Endothelial cell of umbilical vein (primary cell): ENCODE data around the gene CAND2. TPM values are rescaled to one million over a fixed set of nuclear protein-coding genes. Genes with fewer than 3 reads are reported as not detected.

Source experiments
- BruUV-seq: library from RNA; stranded (reverse); fragments of 400-500 nt; replicated peaks from 2 replicates; lab custom pipeline; 2021; lab: Mats Ljungman, UMichigan
- CTCF ChIA-PET: fragments of 300-600, 350-600 bp; sonication (Branson Sonifier 250); formaldehyde crosslinking; loops from one replicate; lab custom pipeline; 2021; ENCODE audit warnings: antibody characterized with exemption, inconsistent platforms; lab: Charles Lee
- POLR2A ChIA-PET: fragments of 300-600, 350-600 bp; sonication (Branson Sonifier 250); formaldehyde crosslinking; loops from one replicate; lab custom pipeline; 2021; ENCODE audit warnings: antibody characterized with exemption, inconsistent platforms; lab: Charles Lee
- DNase-seq: peaks from one replicate; pipeline ENCODE4 v3.0.0-alpha.2; 2011; ENCODE audit warnings: low read depth, low spot score
- FAIRE-seq: peaks from 2 replicates; lab custom pipeline; 2011; peaks lifted over from hg19 to GRCh38; lab: Jason Lieb, UNC
- H2AFZ ChIP-seq: 2 replicates; pipeline ENCODE4 v1.6.0; 2012; ENCODE audit warnings: low read depth, low read length, control low read depth, inconsistent platforms
- H3K27ac ChIP-seq: 2 replicates; pipeline ENCODE4 v1.5.1; 2011; ENCODE audit warnings: low read depth, mild to moderate bottlenecking, control low read depth, low read length, moderate library complexity; ENCODE audit not compliant: insufficient read depth
- H3K27me3 ChIP-seq, 2 experiments: 2 replicates each; pipeline versions ENCODE4 v1.6.0 to v1.6.1; 2011; ENCODE audit warnings: low read length in 2 of 2, mixed read lengths in 1 of 2; ENCODE audit not compliant: control insufficient read depth in 2 of 2, insufficient read depth in 2 of 2
- H3K36me3 ChIP-seq, 2 experiments: 2 replicates in 1 of 2; 3 replicates in 1 of 2; pipeline ENCODE4 v1.5.1; 2011; ENCODE audit warnings: low read length in 2 of 2, mild to moderate bottlenecking in 1 of 2, moderate library complexity in 1 of 2; ENCODE audit not compliant: control insufficient read depth in 2 of 2, insufficient read depth in 2 of 2; ENCODE audit errors: extremely low read depth in 1 of 2
- H3K4me1 ChIP-seq: 3 replicates; pipeline ENCODE4 v1.5.1; 2011; ENCODE audit warnings: mild to moderate bottlenecking, low read length; ENCODE audit not compliant: control insufficient read depth, insufficient read depth; ENCODE audit errors: extremely low read depth
- H3K4me2 ChIP-seq: 2 replicates; pipeline ENCODE4 v1.6.1; 2011; ENCODE audit warnings: low read length, control low read depth, mixed read lengths; ENCODE audit not compliant: insufficient read depth
- H3K4me3 ChIP-seq, 3 experiments: fragments of 200-600 bp in 1 of 3; sonication (generic), shearing (Covaris generic) in 1 of 3; replicated peaks in 1 of 3; 2 replicates each; pipeline ENCODE4 v1.5.1; 2011 to 2016; ENCODE audit warnings: control low read depth in 3 of 3, low read length in 3 of 3, mild to moderate bottlenecking in 2 of 3, inconsistent platforms in 1 of 3, low read depth in 1 of 3, moderate library complexity in 1 of 3; ENCODE audit not compliant: insufficient read depth in 1 of 3
- H3K79me2 ChIP-seq: 2 replicates; pipeline ENCODE4 v1.6.0; 2012; ENCODE audit warnings: low read length, inconsistent platforms; ENCODE audit not compliant: control insufficient read depth, insufficient read depth
- H3K9ac ChIP-seq: replicated peaks from 2 replicates; pipeline ENCODE3; 2011; ENCODE audit warnings: low read length, control low read depth; ENCODE audit not compliant: insufficient read depth; ENCODE audit errors: extremely low read depth
- H3K9me1 ChIP-seq: replicated peaks from 3 replicates; pipeline ENCODE4 v1.6.0; 2011; ENCODE audit warnings: mild to moderate bottlenecking, low read length; ENCODE audit not compliant: control insufficient read depth, insufficient read depth; ENCODE audit errors: extremely low read depth
- H3K9me3 ChIP-seq: replicated peaks from 2 replicates; pipeline ENCODE4 v1.5.1; 2012; ENCODE audit warnings: low read length, inconsistent platforms; ENCODE audit not compliant: control insufficient read depth, insufficient read depth
- H4K20me1 ChIP-seq: replicated peaks from 2 replicates; pipeline ENCODE3; 2011; ENCODE audit warnings: mild to moderate bottlenecking, low read length; ENCODE audit not compliant: control insufficient read depth, insufficient read depth; ENCODE audit errors: extremely low read depth
- EZH2 ChIP-seq: IDR thresholded peaks from 2 replicates; pipeline ENCODE4 v1.6.1; 2012; ENCODE audit warnings: borderline replicate concordance, low read depth, mild to moderate bottlenecking, moderate library complexity, low read length, inconsistent platforms; ENCODE audit not compliant: severe bottlenecking
- JUN ChIP-seq: IDR thresholded peaks from 2 replicates; pipeline ENCODE4 v1.6.1; 2011; ENCODE audit warnings: borderline replicate concordance, low read depth; ENCODE audit not compliant: insufficient read length, insufficient read depth
- MAX ChIP-seq: IDR thresholded peaks from 2 replicates; pipeline ENCODE4 v1.6.1; 2011; ENCODE audit not compliant: insufficient read depth, insufficient read length
- MYC ChIP-seq: IDR thresholded peaks from one replicate; pipeline ENCODE4 v1.6.1; 2011; ENCODE audit warnings: mild to moderate bottlenecking, low read depth, low read length
- dilution Hi-C: fragments of 300-500 bp; cut with MboI; formaldehyde crosslinking; loops from one replicate; pipeline ENCODE4 v1.15.0; 2019; ENCODE audit warnings: low sequenced_read_pairs; ENCODE audit not compliant: extremely low pct_ligation_motif_present
- intact Hi-C: fragments of 100-400 bp; cut with micrococcal nuclease; formaldehyde crosslinking; loops from one replicate; pipeline ENCODE4 v1.10.0; 2022
- polyA plus RNA-seq, 4 experiments: library from polyadenylated mRNA; depleted of rRNA in 3 of 4; stranded (reverse) in 3 of 4; unstranded in 1 of 4; fragments of >200 nt; gene quantifications; 2 replicates each; pipeline versions ENCODE4 v1.2.1 to v1.2.3, GENCODE V29; 2011 to 2012; ENCODE audit warnings: missing spikeins in 1 of 4
- total RNA-seq: library from RNA; stranded (reverse); gene quantifications from 2 replicates; pipeline ENCODE4 v1.2.3, GENCODE V29; 2021

Gene CAND2
- total and polyA plus RNA-seq, 2 donors (not counting 3 experiments of a cell fraction or from before 2014, with no cell fraction given): 7.1 to 11.0 TPM

GRCh38 chr3:12772462-12772861 is 24.0 kb upstream of the CAND2 start:
- no peak for FAIRE-seq
- TF ChIP-seq MAX (no peak), EZH2 (no peak), MYC (no peak)
- Histone ChIP-seq H3K36me3 (no peaks in the 10 kb centered on the region), H4K20me1 (no peaks in the 10 kb centered on the region), H3K79me2 (no peaks in the 10 kb centered on the region), H2AFZ (no peak overlapping the region), H3K27me3 (peaks cover 3 to 7% of the 10 kb centered on the region in 2 experiments), H3K9ac (no peak overlapping the region), H3K4me1 (peaks cover 8% of the 10 kb centered on the region), H3K9me3 (no peaks in the 10 kb centered on the region), H3K27ac (no peak overlapping the region), H3K9me1 (no peaks in the 10 kb centered on the region), H3K4me2 (no peak overlapping the region), H3K4me3 (no peak overlapping the region)
- CTCF ChIA-PET: no interaction called here
- DNase-seq: no peak
- no TSS peak for BruUV-seq
- POLR2A ChIA-PET: no interaction called here
- intact Hi-C loops (no loop called here), dilution Hi-C loops (no loop called here)

- H3K36me3 ChIP-seq: no peaks in the 10 kb centered on the region
- TF ChIP-seq MYC (no peak), JUN (no peak)
- H2AFZ ChIP-seq: no peak overlapping the region
- FAIRE-seq: no peak
- dilution Hi-C loops: no loop called here
- H3K9me1 ChIP-seq: no peaks in the 10 kb centered on the region
- H3K27me3 ChIP-seq: peaks cover 3 to 7% of the 10 kb centered on the region in 2 experiments
- ChIA-PET POLR2A (no interaction called here), CTCF (no interaction called here)
- no TSS peak for BruUV-seq
- H3K27ac ChIP-seq: no peak overlapping the region
- no peak overlapping the region for H3K4me2 ChIP-seq
- intact Hi-C loops: no loop called here
- H3K9ac ChIP-seq: no peak overlapping the region
- H3K4me1 ChIP-seq: peaks cover 8% of the 10 kb centered on the region
- no peaks in the 10 kb centered on the region for H3K9me3 ChIP-seq
- no peaks in the 10 kb centered on the region for H4K20me1 ChIP-seq
- H3K79me2 ChIP-seq: no peaks in the 10 kb centered on the region
- no peak overlapping the region for H3K4me3 ChIP-seq
- DNase-seq: no peak
These were observed 23.3 kb upstream of the CAND2 start for GRCh38 chr3:12773030-12773709.
